Spleen (tissue), 11 donors: ENCODE results near the gene FLT3LG. TPM values are rescaled to one million over a fixed set of nuclear protein-coding genes. Genes with fewer than 3 reads are reported as not detected.

ENCODE experiments used
- DNase-seq: peaks from one replicate; pipeline ENCODE4 v3.0.0-alpha.2; 2020
- H3K27ac ChIP-seq, 8 donors: fragments of 200-600 bp; sonication (generic) in 7 of 8; 1 replicate in 4 of 8; 2 replicates in 4 of 8; pipeline versions ENCODE4 v1.5.0 to v1.8.0; 2016 to 2021; ENCODE audit warnings: inconsistent platforms in 4 of 8, mild to moderate bottlenecking in 4 of 8, moderate library complexity in 1 of 8
- H3K27me3 ChIP-seq, 7 donors: fragments of 200-600 bp; sonication (generic) in 6 of 7; replicated peaks in 1 of 7; 1 replicate in 4 of 7; 2 replicates in 3 of 7; pipeline versions ENCODE4 v1.5.0 to v1.8.0; 2016 to 2021; ENCODE audit warnings: inconsistent platforms in 3 of 7, mild to moderate bottlenecking in 1 of 7
- H3K36me3 ChIP-seq, 6 donors: fragments of 200-600 bp; sonication (generic) in 5 of 6; 1 replicate in 4 of 6; 2 replicates in 2 of 6; pipeline versions ENCODE4 v1.5.0 to v1.8.0; 2016 to 2021; ENCODE audit warnings: inconsistent platforms in 2 of 6
- H3K4me1 ChIP-seq, 6 donors: fragments of 200-600 bp; sonication (generic) in 5 of 6; 1 replicate in 3 of 6; 2 replicates in 3 of 6; pipeline versions ENCODE4 v1.5.0 to v1.8.0; 2016 to 2021; ENCODE audit warnings: inconsistent platforms in 3 of 6
- H3K4me3 ChIP-seq, 8 donors: fragments of 200-600 bp; sonication (generic) in 7 of 8; 1 replicate in 4 of 8; 2 replicates in 4 of 8; pipeline versions ENCODE4 v1.5.0 to v1.8.0; 2016 to 2021; ENCODE audit warnings: inconsistent platforms in 4 of 8, mild to moderate bottlenecking in 4 of 8, moderate library complexity in 2 of 8
- H3K9me3 ChIP-seq, 8 donors: fragments of 200-600 bp; sonication (generic) in 7 of 8; 1 replicate in 4 of 8; 2 replicates in 4 of 8; pipeline versions ENCODE4 v1.5.0 to v1.8.0; 2016 to 2021; ENCODE audit warnings: inconsistent platforms in 4 of 8
- POLR2A ChIP-seq, 3 donors: fragments of 450-650 bp; IDR thresholded peaks; one replicate each; pipeline ENCODE4 v1.5.1; 2017; ENCODE audit warnings: antibody characterized with exemption in 3 of 3, mild to moderate bottlenecking in 1 of 3
- POLR2AphosphoS5 ChIP-seq, 3 donors: sonication (generic); formaldehyde crosslinking; IDR thresholded peaks; one replicate each; pipeline ENCODE4 v1.5.1; 2017; ENCODE audit warnings: antibody characterized with exemption in 3 of 3
- WGBS, 5 donors: extraction: QIAGEN DNeasy Blood & Tissue Kit in 3 of 5; methylation state at CpG; one replicate each; pipeline versions ENCODE4 v1.1.5 to v1.1.7; 2013 to 2018; 5-methylcytosine and 5-hydroxymethylcytosine counted together
- intact Hi-C: fragments of 100-400 bp; cut with DNase I; formaldehyde crosslinking; loops from one replicate; pipeline ENCODE4 v1.15.0; 2023; ENCODE audit warnings: low total_unique reads
- polyA plus RNA-seq, 3 donors: library from polyadenylated mRNA; stranded (reverse); fragments of 200-250 nt; gene quantifications; one replicate each; pipeline ENCODE4 v1.2.1, GENCODE V29; 2013
- total RNA-seq, 7 donors: library from RNA; depleted of rRNA in 3 of 7; stranded (reverse); fragments of >200 nt in 3 of 7; fragmentation: NEBNext Ultra II Directional in 4 of 7; extraction: Animal tissue kit (Norgen Biotek cat#: 25700) in 4 of 7; gene quantifications; one replicate each; pipeline versions ENCODE4 v1.1.0 to v1.2.1, GENCODE V29; 2016 to 2021
- TF ChIP-seq, protein P1 (sequence below), 11 experiments: fragments of 200-600 bp in 7 of 11; fragments of 450-650 bp in 4 of 11; sonication (generic) in 4 of 11; IDR thresholded peaks in 8 of 11; conservative IDR thresholded peaks in 3 of 11; 1 replicate in 7 of 11; 2 replicates in 4 of 11; pipeline versions ENCODE4 v1.4.0 to v1.8.0; 2016 to 2021; ENCODE audit warnings: antibody characterized with exemption in 11 of 11, inconsistent platforms in 4 of 11, mild to moderate bottlenecking in 1 of 11
- donor health status: healthy with polysubstance abuse.
- donor health status: DM: no; HTN: no; CAD: no; lungs with moderate emphysema.
- donor health status: DM: no; HTN: no; CAD: no.
- donor health status: Bipolar disorder and iron deficiency.
- donor health status: healthy.
- donor health status: DM: no; HTN: no; CAD: no.
- donor health status: DM: yes; HTN: yes; CAD: no.

The FLT3LG gene
- total and polyA plus RNA-seq, 10 donors: 11.2 to 32.8 (median 22.0) TPM

DNA sequence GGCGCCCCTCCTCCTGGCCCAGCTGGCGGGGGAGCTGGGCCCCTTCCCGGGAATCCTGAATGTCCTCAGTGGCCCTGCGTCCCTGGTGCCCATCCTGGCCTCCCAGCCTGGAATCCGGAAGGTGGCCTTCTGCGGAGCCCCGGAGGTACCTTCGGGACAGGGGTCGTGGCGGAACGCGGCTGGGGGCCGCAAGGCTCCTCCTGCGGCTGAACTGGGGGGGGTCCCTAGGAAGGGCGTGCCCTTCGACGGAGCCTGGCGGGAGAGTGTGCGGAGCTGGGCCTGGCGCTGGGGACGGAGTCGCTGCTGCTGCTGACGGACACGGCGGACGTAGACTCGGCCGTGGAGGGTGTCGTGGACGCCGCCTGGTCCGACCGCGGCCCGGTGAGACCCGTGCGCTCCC is 12.4 kb upstream of the FLT3LG start:
- WGBS, 5 donors: 96 to 98% (median 98%) methylated on average over 27 to 37 of the region's 37 CpGs
- Histone ChIP-seq H3K27me3 (no peaks in the 10 kb centered on the region), H3K9me3 (no peaks in the 10 kb centered on the region), H3K36me3 (peaks cover 0 to 84% (median 52%) of the 10 kb centered on the region in 6 donors), H3K4me3 (no peak overlapping the region), H3K4me1 (peaks cover 4 to 35% (median 12%) of the 10 kb centered on the region in 6 donors), H3K27ac (no peak overlapping the region)
- TF ChIP-seq POLR2AphosphoS5 (IDR thresholded peaks at IDR 0.05): no peak
- no peak for TF ChIP-seq POLR2A (IDR thresholded peaks at IDR 0.05)
- TF ChIP-seq, protein P1, sequence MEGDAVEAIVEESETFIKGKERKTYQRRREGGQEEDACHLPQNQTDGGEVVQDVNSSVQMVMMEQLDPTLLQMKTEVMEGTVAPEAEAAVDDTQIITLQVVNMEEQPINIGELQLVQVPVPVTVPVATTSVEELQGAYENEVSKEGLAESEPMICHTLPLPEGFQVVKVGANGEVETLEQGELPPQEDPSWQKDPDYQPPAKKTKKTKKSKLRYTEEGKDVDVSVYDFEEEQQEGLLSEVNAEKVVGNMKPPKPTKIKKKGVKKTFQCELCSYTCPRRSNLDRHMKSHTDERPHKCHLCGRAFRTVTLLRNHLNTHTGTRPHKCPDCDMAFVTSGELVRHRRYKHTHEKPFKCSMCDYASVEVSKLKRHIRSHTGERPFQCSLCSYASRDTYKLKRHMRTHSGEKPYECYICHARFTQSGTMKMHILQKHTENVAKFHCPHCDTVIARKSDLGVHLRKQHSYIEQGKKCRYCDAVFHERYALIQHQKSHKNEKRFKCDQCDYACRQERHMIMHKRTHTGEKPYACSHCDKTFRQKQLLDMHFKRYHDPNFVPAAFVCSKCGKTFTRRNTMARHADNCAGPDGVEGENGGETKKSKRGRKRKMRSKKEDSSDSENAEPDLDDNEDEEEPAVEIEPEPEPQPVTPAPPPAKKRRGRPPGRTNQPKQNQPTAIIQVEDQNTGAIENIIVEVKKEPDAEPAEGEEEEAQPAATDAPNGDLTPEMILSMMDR (IDR thresholded peaks at IDR 0.05 in 8 of 11, conservative IDR thresholded peaks at IDR 0.05 in 3 of 11): no peak
- DNase-seq: no peak
- intact Hi-C loops: no loop called here

DNA sequence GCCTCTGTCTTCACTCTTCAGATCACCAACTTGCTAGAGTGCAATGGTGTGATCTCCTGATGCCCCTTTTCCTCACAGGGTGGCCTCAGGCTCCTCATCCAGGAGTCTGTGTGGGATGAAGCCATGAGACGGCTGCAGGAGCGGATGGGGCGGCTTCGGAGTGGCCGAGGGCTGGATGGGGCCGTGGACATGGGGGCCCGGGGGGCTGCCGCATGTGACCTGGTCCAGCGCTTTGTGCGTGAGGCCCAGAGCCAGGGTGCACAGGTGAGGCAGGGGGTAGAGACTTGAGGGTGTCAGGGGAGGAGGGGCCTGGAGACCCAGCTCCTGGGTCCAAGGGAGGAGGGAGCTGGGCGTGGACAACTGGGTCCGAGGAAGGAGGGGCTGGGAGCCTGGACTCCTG is 11.5 kb upstream of the FLT3LG start:
- no peaks in the 10 kb centered on the region for H3K27me3 ChIP-seq
- peaks cover 0 to 84% (median 55%) of the 10 kb centered on the region in 6 donors for H3K36me3 ChIP-seq
- no peak for DNase-seq
- H3K4me1 ChIP-seq: peaks cover 3 to 27% (median 10%) of the 10 kb centered on the region in 6 donors
- WGBS, 5 donors: 86 to 94% (median 88%) methylated on average over 12 of the region's 12 CpGs
- intact Hi-C loops: no loop called here
- no peak overlapping the region for H3K27ac ChIP-seq
- H3K4me3 ChIP-seq: no peak overlapping the region
- H3K9me3 ChIP-seq: no peaks in the 10 kb centered on the region
- TF ChIP-seq, protein P1 (IDR thresholded peaks at IDR 0.05 in 8 of 11, conservative IDR thresholded peaks at IDR 0.05 in 3 of 11): no peak
- TF ChIP-seq POLR2A (IDR thresholded peaks at IDR 0.05) (no peak), POLR2AphosphoS5 (IDR thresholded peaks at IDR 0.05) (no peak)

DNA sequence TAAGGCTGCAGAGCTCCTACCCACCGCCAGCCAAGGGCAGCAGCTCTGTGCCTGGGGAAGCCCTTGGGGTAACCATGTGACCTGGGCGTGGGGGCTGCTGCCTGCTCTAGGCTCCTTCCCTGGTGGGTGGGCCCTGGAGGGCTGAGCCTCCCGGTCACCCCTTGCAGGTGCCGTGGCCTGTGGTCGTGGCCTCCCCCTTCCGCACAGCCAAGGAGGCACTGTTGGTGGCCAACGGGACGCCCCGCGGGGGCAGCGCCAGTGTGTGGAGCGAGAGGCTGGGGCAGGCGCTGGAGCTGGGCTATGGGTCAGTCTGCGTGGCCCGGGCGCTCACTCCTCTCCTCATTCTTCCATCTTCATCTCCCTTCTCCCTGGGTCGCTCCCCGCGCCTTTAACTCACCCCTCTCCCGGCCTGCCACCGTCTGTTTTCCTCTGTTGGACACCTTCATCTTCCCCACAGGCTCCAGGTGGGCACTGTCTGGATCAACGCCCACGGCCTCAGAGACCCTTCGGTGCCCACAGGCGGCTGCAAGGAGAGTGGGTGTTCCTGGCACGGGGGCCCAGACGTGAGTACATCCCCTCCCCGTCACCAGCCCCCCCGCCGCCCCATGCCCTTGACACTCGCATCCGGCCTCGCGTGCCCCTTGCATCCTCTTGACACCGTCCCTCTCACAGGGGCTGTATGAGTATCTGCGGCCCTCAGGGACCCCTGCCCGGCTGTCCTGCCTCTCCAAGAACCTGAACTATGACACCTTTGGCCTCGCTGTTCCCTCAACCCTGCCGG is 9.9 kb upstream of the FLT3LG start:
- H3K4me3 ChIP-seq: no peak overlapping the region
- 89 to 94% (median 91%) methylated on average over 38 to 39 of the region's 39 CpGs for WGBS, 5 donors
- TF ChIP-seq POLR2A (IDR thresholded peaks at IDR 0.05) (no peak), POLR2AphosphoS5 (IDR thresholded peaks at IDR 0.05) (peak in 1 of 3 donors; percentile 23)
- TF ChIP-seq, protein P1 (IDR thresholded peaks at IDR 0.05 in 8 of 11, conservative IDR thresholded peaks at IDR 0.05 in 3 of 11): no peak
- intact Hi-C loops: no loop called here
- H3K36me3 ChIP-seq: peaks cover 0 to 87% (median 56%) of the 10 kb centered on the region in 6 donors
- H3K9me3 ChIP-seq: no peaks in the 10 kb centered on the region
- no peaks in the 10 kb centered on the region for H3K27me3 ChIP-seq
- DNase-seq: no peak
- H3K4me1 ChIP-seq: peaks cover 0 to 25% (median 11%) of the 10 kb centered on the region in 6 donors
- no peak overlapping the region for H3K27ac ChIP-seq

DNA sequence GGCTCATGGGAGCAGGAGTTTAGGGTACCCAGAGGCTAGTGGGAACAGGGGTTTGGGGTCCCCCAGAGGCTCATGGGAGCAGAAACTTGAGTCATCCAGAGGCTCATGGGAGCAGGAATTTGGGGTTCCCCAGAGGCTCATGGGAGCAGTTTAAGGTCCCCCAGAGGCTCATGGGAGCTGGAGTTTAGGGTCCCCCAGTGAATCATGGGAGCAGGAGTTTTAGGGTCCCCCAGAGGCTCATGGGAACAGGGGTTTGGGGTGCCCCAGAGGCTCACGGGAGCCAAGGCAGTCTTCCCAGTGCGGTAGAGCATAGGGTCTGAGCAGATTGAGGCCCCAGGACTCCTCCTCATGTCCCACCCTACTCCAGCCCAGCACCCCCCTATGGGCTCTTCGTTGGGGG is 8.6 kb upstream of the FLT3LG start:
- peaks cover 0 to 87% (median 46%) of the 10 kb centered on the region in 6 donors for H3K36me3 ChIP-seq
- no peak overlapping the region for H3K27ac ChIP-seq
- WGBS, 5 donors: 80 to 100% (median 95%) methylated on average over 1 to 3 of the region's 3 CpGs
- no peaks in the 10 kb centered on the region for H3K9me3 ChIP-seq
- H3K4me1 ChIP-seq: peaks cover 11 to 35% (median 24%) of the 10 kb centered on the region in 6 donors
- no peak for DNase-seq
- intact Hi-C loops: no loop called here
- H3K4me3 ChIP-seq: no peak overlapping the region
- H3K27me3 ChIP-seq: no peaks in the 10 kb centered on the region
- TF ChIP-seq POLR2AphosphoS5 (IDR thresholded peaks at IDR 0.05): no peak
- TF ChIP-seq, protein P1 (IDR thresholded peaks at IDR 0.05 in 8 of 11, conservative IDR thresholded peaks at IDR 0.05 in 3 of 11): no peak
- no peak for TF ChIP-seq POLR2A (IDR thresholded peaks at IDR 0.05)
